ENCODE data around the gene PDE8A.

The PDE8A gene

DNA sequence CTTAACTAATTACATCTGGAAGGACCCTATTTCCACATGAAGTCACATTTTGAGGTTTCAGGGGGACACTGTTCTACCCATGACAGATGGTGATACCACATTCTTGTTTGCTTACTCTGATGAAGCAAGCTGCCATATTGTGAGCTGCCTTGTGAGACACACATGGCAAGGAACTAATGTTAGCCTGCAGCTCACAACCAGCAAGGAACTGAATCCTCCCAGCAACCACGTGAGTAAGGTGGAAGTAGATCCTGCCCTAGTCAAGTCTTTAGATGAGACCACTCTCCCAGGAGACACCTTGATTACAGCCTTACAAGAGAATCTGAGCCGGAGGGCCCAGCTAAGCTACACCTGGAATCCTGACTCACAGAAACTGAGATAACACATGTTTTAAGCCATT is 160.1 kb downstream of the PDE8A start:
- Histone ChIP-seq H3K9ac (ENCODE audit: low read length) (no peak overlapping the region), H3K4me1 (ENCODE audit: control insufficient read depth, insufficient read depth, low read length) (peaks cover 16% of the 10 kb centered on the region), H3K9me3 (ENCODE audit: control insufficient read depth, low read length) (no peaks in the 10 kb centered on the region), H3K36me3 (ENCODE audit: control insufficient read depth, insufficient read depth, low read length, severe bottlenecking) (peaks cover 33% of the 10 kb centered on the region), H3K4me3 (ENCODE audit: low read length) (no peak overlapping the region), H3K27me3 (replicated peaks; ENCODE audit: control insufficient read depth, insufficient read depth, low read length) (no peaks in the 10 kb centered on the region)
- DNase-seq (ENCODE audit: low read depth): no peak

DNA sequence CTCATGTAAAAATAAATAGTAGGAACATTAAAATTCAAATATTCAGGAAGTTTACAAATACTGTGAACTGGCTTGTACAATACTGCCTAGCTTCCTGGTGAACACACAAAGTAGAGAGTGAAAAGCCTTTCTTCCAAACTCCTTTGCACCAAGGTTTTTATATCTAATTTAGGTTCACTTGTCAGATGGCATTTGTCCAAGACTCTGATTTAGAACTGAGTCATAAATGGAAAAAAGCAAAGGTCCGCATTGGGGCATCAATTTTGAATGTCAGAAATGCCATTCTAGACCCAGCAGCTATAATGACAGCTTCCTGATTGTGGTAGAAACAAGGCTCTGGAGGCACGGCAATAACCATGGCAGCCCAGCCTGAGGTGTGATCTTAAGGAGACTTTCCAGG is 160.7 kb downstream of the PDE8A start:
- Histone ChIP-seq H3K4me1 (ENCODE audit: control insufficient read depth, insufficient read depth, low read length) (peaks cover 16% of the 10 kb centered on the region), H3K27me3 (replicated peaks; ENCODE audit: control insufficient read depth, insufficient read depth, low read length) (no peaks in the 10 kb centered on the region), H3K4me3 (ENCODE audit: low read length) (no peak overlapping the region), H3K9me3 (ENCODE audit: control insufficient read depth, low read length) (no peaks in the 10 kb centered on the region), H3K9ac (ENCODE audit: low read length) (no peak overlapping the region), H3K36me3 (ENCODE audit: control insufficient read depth, insufficient read depth, low read length, severe bottlenecking) (peaks cover 27% of the 10 kb centered on the region)
- peak; percentile 57 for DNase-seq (ENCODE audit: low read depth)

DNA sequence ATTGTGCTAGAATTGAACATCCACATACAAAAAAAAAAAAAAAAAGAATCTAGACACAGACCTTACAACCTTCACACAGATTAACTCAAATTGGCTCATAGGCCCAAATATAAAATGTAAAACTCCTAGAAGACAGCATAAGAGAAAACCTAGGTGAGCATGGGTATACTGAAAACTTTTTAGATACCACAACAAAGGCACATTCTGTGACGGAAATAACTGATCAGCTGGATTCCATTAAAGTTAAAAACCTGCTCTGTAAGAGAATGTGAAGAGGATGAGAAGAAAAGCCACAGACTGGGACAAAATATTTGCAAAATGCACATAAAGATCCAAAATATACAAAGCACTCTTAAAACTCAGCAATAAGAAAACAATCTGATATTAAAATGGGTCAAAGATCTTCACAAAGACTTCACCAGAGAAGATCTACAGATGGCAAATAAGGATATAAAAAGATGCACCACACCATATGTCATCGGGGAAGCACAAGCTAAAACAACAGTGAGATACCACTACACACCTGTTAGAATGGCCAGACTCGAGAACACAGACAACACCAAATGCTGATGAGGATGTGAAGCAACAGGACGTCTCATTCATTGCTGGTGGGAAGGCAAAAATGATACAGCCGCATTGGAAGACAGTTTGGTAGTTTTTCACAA is 167.9 kb downstream of the PDE8A start:
- peak; percentile 19 for DNase-seq (ENCODE audit: low read depth)
- H3K27me3 ChIP-seq (replicated peaks; ENCODE audit: control insufficient read depth, insufficient read depth, low read length): peaks cover 11% of the 10 kb centered on the region
- H3K9ac ChIP-seq (ENCODE audit: low read length): no peak overlapping the region
- H3K36me3 ChIP-seq (ENCODE audit: control insufficient read depth, insufficient read depth, low read length, severe bottlenecking): no peaks in the 10 kb centered on the region
- no peak overlapping the region for H3K4me3 ChIP-seq (ENCODE audit: low read length)
- H3K9me3 ChIP-seq (ENCODE audit: control insufficient read depth, low read length): no peaks in the 10 kb centered on the region
- peaks cover 9% of the 10 kb centered on the region for H3K4me1 ChIP-seq (ENCODE audit: control insufficient read depth, insufficient read depth, low read length)

DNA sequence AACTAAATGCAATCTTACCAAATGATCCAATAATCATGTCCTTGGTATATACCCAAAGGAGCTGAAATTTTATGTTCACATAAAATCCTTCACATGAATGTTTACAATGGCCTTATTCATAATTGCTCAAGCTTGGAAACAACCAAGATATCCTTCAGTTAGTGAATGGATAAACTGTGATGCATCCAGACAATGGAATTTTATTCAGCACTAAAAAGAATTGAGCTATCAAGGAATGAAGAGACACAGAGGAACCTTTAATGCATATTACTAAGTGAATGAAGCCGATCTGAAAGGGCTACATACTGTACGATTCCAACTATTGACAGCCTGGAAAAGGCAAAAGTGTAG is 168.4 kb downstream of the PDE8A start:
- H3K9ac ChIP-seq (ENCODE audit: low read length): no peak overlapping the region
- no peaks in the 10 kb centered on the region for H3K9me3 ChIP-seq (ENCODE audit: control insufficient read depth, low read length)
- H3K4me3 ChIP-seq (ENCODE audit: low read length): no peak overlapping the region
- no peaks in the 10 kb centered on the region for H3K36me3 ChIP-seq (ENCODE audit: control insufficient read depth, insufficient read depth, low read length, severe bottlenecking)
- no peak for DNase-seq (ENCODE audit: low read depth)
- peaks cover 9% of the 10 kb centered on the region for H3K4me1 ChIP-seq (ENCODE audit: control insufficient read depth, insufficient read depth, low read length)
- peaks cover 11% of the 10 kb centered on the region for H3K27me3 ChIP-seq (replicated peaks; ENCODE audit: control insufficient read depth, insufficient read depth, low read length)

DNA sequence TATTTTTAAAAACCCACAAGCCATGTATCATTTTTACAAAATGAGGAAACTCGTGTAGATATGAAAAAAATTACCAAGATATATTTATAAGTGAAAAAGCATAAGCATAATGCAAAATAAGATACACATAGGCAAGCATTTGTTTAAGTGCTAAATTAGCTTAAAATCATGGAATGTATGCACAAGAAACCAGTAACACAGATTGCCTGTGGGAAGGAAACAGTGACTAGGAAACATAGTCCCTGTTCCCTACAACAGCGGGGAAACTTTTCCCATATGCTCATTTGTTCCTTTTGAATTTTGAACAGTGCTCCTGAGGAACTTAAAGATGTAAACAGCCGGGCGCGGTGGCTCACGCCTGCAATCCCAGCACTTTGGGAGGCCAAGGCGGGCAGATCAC is 169.5 kb downstream of the PDE8A start:
- no peak for DNase-seq (ENCODE audit: low read depth)
- peaks cover under 1% of the 10 kb centered on the region for H3K4me1 ChIP-seq (ENCODE audit: control insufficient read depth, insufficient read depth, low read length)
- H3K9ac ChIP-seq (ENCODE audit: low read length): no peak overlapping the region
- H3K9me3 ChIP-seq (ENCODE audit: control insufficient read depth, low read length): no peaks in the 10 kb centered on the region
- H3K36me3 ChIP-seq (ENCODE audit: control insufficient read depth, insufficient read depth, low read length, severe bottlenecking): no peaks in the 10 kb centered on the region
- H3K4me3 ChIP-seq (ENCODE audit: low read length): no peak overlapping the region
- H3K27me3 ChIP-seq (replicated peaks; ENCODE audit: control insufficient read depth, insufficient read depth, low read length): peaks cover 14% of the 10 kb centered on the region

DNA sequence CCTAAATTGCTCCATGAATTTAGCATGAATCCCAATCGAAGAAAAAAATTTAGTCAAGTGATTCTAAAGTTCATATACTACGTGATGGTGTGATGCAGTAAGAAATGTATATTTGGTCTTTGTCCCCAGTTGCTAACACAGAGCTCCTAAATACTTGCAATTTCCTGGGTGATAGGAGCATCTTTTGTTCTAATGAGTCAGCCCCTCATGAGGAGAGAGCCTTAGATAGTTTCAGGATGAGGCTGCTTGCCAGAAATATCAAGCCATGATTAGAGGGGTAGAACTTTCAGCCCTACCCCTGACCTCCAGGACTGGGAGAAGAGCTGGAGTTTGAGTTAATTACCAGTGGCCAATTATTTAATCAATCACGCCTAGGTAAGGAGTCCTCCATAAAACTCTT is 170.2 kb downstream of the PDE8A start:
- H3K4me1 ChIP-seq (ENCODE audit: control insufficient read depth, insufficient read depth, low read length): no peaks in the 10 kb centered on the region
- H3K9me3 ChIP-seq (ENCODE audit: control insufficient read depth, low read length): no peaks in the 10 kb centered on the region
- no peak overlapping the region for H3K9ac ChIP-seq (ENCODE audit: low read length)
- no peak overlapping the region for H3K4me3 ChIP-seq (ENCODE audit: low read length)
- no peak for DNase-seq (ENCODE audit: low read depth)
- peaks cover 14% of the 10 kb centered on the region for H3K27me3 ChIP-seq (replicated peaks; ENCODE audit: control insufficient read depth, insufficient read depth, low read length)
- H3K36me3 ChIP-seq (ENCODE audit: control insufficient read depth, insufficient read depth, low read length, severe bottlenecking): no peaks in the 10 kb centered on the region

DNA sequence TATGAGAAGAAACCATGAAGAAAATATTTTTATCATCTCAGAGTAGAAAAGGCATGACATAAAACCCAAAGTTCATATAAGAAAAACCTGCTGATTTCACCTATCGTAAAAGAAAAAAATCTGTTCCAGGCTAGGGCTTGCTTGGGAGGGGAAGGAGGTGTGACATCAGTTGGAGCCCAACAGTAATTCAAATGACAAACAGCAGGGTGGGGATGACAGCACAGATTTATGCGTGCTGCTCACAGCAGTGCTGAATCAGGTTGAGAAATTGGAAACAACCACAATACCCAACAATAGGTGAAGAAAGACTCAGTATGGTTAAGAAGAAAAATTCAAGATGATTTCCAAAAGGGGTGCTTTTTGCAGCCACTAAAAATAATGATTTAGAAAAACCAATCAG is 172.4 kb downstream of the PDE8A start:
- H3K27me3 ChIP-seq (replicated peaks; ENCODE audit: control insufficient read depth, insufficient read depth, low read length): peaks cover 14% of the 10 kb centered on the region
- H3K4me1 ChIP-seq (ENCODE audit: control insufficient read depth, insufficient read depth, low read length): no peaks in the 10 kb centered on the region
- no peaks in the 10 kb centered on the region for H3K36me3 ChIP-seq (ENCODE audit: control insufficient read depth, insufficient read depth, low read length, severe bottlenecking)
- H3K4me3 ChIP-seq (ENCODE audit: low read length): no peak overlapping the region
- no peaks in the 10 kb centered on the region for H3K9me3 ChIP-seq (ENCODE audit: control insufficient read depth, low read length)
- no peak overlapping the region for H3K9ac ChIP-seq (ENCODE audit: low read length)
- no peak for DNase-seq (ENCODE audit: low read depth)

DNA sequence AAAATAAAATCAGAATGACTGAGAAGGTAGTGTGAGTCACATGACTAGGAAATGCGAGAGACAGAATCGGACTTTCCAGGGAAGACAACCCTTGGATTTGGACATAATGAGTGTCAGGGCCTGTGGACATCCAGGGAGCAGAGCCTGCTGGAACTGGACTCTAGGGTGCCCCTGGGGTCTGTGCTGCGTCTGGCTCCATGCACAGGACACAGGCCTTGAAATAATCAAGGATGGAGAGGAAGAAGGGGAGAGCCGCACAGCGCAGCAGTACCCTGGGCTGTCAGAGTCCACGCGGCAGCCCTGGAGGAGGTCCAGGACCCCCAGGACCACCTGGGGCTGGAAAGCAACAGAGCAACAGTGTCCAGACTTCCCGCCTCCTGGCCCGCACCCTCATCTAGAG is 173.7 kb downstream of the PDE8A start:
- Histone ChIP-seq H3K4me3 (ENCODE audit: low read length) (no peak overlapping the region), H3K9ac (ENCODE audit: low read length) (no peak overlapping the region), H3K9me3 (ENCODE audit: control insufficient read depth, low read length) (no peaks in the 10 kb centered on the region), H3K27me3 (replicated peaks; ENCODE audit: control insufficient read depth, insufficient read depth, low read length) (peaks cover 5% of the 10 kb centered on the region), H3K4me1 (ENCODE audit: control insufficient read depth, insufficient read depth, low read length) (no peaks in the 10 kb centered on the region), H3K36me3 (ENCODE audit: control insufficient read depth, insufficient read depth, low read length, severe bottlenecking) (no peaks in the 10 kb centered on the region)
- DNase-seq (ENCODE audit: low read depth): no peak

DNA sequence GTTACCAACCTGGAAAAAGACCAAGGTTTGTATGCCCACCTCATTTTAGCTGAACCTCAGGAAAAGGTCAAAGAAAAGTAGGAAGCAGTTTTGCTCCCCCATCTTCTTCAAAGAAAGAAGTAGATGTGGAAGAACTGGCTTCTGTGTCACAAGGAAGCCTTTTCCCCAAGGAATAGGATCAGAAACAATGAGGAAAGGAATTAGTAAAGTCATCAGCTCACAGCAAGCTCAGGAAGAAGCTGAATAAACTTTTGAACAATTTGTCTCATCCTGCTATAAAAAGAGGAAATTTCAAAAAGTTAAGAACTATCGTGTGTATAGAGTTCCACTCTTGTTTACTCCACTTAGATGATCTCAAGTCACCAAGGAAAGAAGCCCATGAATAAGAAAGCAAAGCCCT is 174.2 kb downstream of the PDE8A start:
- no peak overlapping the region for H3K9ac ChIP-seq (ENCODE audit: low read length)
- no peaks in the 10 kb centered on the region for H3K36me3 ChIP-seq (ENCODE audit: control insufficient read depth, insufficient read depth, low read length, severe bottlenecking)
- no peak for DNase-seq (ENCODE audit: low read depth)
- H3K4me3 ChIP-seq (ENCODE audit: low read length): no peak overlapping the region
- peaks cover 3% of the 10 kb centered on the region for H3K27me3 ChIP-seq (replicated peaks; ENCODE audit: control insufficient read depth, insufficient read depth, low read length)
- H3K4me1 ChIP-seq (ENCODE audit: control insufficient read depth, insufficient read depth, low read length): no peaks in the 10 kb centered on the region
- no peaks in the 10 kb centered on the region for H3K9me3 ChIP-seq (ENCODE audit: control insufficient read depth, low read length)

DNA sequence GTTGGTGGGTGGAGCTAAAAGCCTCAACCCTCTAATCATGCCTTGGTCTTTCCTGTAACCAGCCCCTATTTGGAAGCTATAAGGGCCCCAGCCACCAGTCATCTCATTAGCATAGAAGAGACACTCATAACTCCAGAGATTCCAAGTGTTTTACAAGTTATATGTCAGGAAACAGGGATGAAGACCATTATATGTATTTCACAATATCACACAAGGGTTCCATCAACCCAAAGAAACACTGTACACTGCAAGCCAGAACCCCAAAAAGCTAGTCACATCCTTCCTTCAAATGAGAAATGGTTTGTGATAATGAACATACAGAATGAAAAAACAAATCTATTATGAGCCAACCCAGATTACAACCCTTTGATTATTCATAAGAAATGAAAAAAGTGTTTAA is 175.7 kb downstream of the PDE8A start:
- H3K9ac ChIP-seq (ENCODE audit: low read length): no peak overlapping the region
- DNase-seq (ENCODE audit: low read depth): no peak
- peaks cover 3% of the 10 kb centered on the region for H3K27me3 ChIP-seq (replicated peaks; ENCODE audit: control insufficient read depth, insufficient read depth, low read length)
- H3K4me3 ChIP-seq (ENCODE audit: low read length): no peak overlapping the region
- H3K9me3 ChIP-seq (ENCODE audit: control insufficient read depth, low read length): no peaks in the 10 kb centered on the region
- no peaks in the 10 kb centered on the region for H3K36me3 ChIP-seq (ENCODE audit: control insufficient read depth, insufficient read depth, low read length, severe bottlenecking)
- H3K4me1 ChIP-seq (ENCODE audit: control insufficient read depth, insufficient read depth, low read length): no peaks in the 10 kb centered on the region

DNA sequence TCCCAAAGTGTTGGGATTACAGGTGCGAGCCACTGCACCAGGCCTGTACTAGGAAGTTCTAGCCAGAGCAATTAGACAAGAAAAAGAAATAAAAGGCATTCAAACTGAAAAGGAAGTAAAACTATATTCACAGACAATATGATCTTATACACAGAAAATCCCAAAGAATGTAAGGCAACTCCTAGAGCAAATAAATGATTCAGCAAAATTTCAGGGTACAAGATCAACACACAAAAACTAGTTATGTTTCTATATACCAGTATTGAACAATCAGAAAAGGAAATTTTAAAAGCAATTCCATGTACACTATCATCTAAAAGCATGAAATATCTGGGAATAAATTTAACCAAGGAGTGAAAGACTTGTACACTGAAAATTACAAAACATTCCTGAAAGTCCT is 180.6 kb downstream of the PDE8A start:
- no peaks in the 10 kb centered on the region for H3K36me3 ChIP-seq (ENCODE audit: control insufficient read depth, insufficient read depth, low read length, severe bottlenecking)
- DNase-seq (ENCODE audit: low read depth): no peak
- H3K4me1 ChIP-seq (ENCODE audit: control insufficient read depth, insufficient read depth, low read length): no peaks in the 10 kb centered on the region
- peaks cover 7% of the 10 kb centered on the region for H3K9me3 ChIP-seq (ENCODE audit: control insufficient read depth, low read length)
- H3K4me3 ChIP-seq (ENCODE audit: low read length): no peak overlapping the region
- no peaks in the 10 kb centered on the region for H3K27me3 ChIP-seq (replicated peaks; ENCODE audit: control insufficient read depth, insufficient read depth, low read length)
- no peak overlapping the region for H3K9ac ChIP-seq (ENCODE audit: low read length)

DNA sequence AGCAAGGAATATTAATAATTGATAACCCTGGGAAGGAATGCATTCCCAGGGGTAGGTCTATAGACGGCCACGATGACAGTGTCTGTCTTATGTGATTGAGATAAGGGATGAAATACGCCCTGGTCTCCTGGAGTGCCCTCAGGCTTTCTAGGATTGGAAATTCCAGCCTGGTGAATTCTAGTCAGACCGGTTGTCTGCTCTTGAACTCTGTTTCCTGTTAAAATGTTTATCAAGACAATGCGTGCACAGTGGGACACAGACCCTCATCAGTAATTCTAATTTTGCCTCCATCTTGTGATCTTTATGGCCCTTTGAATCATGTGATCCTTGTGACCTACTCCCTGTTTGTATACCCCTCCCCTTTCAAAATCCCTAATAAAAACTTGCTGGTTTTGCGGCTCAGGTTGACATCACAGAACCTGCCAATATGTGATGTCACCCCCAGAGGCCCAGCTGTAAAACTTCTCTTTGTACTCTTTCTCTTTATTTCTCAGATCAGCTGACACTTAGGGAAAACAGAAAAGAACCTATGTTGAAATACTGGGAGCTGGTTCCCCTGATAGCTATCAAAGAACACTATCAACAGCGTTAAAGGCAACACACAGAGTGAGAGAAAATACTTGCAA is 183.3 kb downstream of the PDE8A start:
- Histone ChIP-seq H3K4me3 (ENCODE audit: low read length) (no peak overlapping the region), H3K4me1 (ENCODE audit: control insufficient read depth, insufficient read depth, low read length) (no peaks in the 10 kb centered on the region), H3K36me3 (ENCODE audit: control insufficient read depth, insufficient read depth, low read length, severe bottlenecking) (no peaks in the 10 kb centered on the region), H3K9ac (ENCODE audit: low read length) (no peak overlapping the region), H3K9me3 (ENCODE audit: control insufficient read depth, low read length) (peaks cover 8% of the 10 kb centered on the region), H3K27me3 (replicated peaks; ENCODE audit: control insufficient read depth, insufficient read depth, low read length) (no peaks in the 10 kb centered on the region)
- DNase-seq (ENCODE audit: low read depth): no peak
